Tibial artery (tissue), 4 donors: Measurements from ENCODE around the gene ZNF566.
"Not testable (repeated sequence)": the region's sequence is repeated elsewhere in the genome, so short reads cannot be mapped to it uniquely, and the experiment has no call there.

Experiments
- DNase-seq, 2 donors: peaks; one replicate each; pipeline ENCODE4 v3.0.0-alpha.2; 2019
- H3K27ac ChIP-seq, 2 donors: fragments of 200-600 bp; sonication (generic) in 1 of 2; 1 replicate in 1 of 2; 2 replicates in 1 of 2; pipeline ENCODE4 v1.5.1; 2018 to 2019; ENCODE audit warnings: mild to moderate bottlenecking in 1 of 2
- H3K27me3 ChIP-seq, 2 donors: fragments of 200-600 bp; sonication (generic) in 1 of 2; one replicate each; pipeline versions ENCODE4 v1.5.1 to v1.6.0; 2016 to 2019
- H3K36me3 ChIP-seq, 3 donors: fragments of 200-600 bp; sonication (generic) in 2 of 3; one replicate each; pipeline ENCODE4 v1.5.1; 2016 to 2019; ENCODE audit warnings: mild to moderate bottlenecking in 2 of 3
- H3K4me1 ChIP-seq, 4 donors: fragments of 200-600 bp; sonication (generic) in 2 of 4; 1 replicate in 3 of 4; 2 replicates in 1 of 4; pipeline ENCODE4 v1.5.1; 2016 to 2019
- H3K4me3 ChIP-seq, 2 donors: fragments of 200-600 bp; sonication (generic) in 1 of 2; 1 replicate in 1 of 2; 2 replicates in 1 of 2; pipeline ENCODE4 v1.5.1; 2018 to 2019; ENCODE audit warnings: mild to moderate bottlenecking in 2 of 2
- H3K9me3 ChIP-seq, 3 donors: fragments of 200-600 bp; sonication (generic) in 1 of 3; one replicate each; pipeline ENCODE4 v1.5.1; 2016 to 2019
- CTCF ChIP-seq, 2 experiments: fragments of 200-600 bp in 1 of 2; fragments of 450-650 bp in 1 of 2; IDR thresholded peaks; one replicate each; pipeline ENCODE4 v1.5.1; 2017 to 2019; ENCODE audit warnings: antibody characterized with exemption in 2 of 2, mild to moderate bottlenecking in 1 of 2, moderate library complexity in 1 of 2
- intact Hi-C: fragments of 100-400 bp; cut with DNase I; formaldehyde crosslinking; loops from one replicate; pipeline ENCODE4 v1.15.0; 2023; ENCODE audit warnings: low total_unique reads

The ZNF566 gene

GRCh38 chr19:36497001-36497400, 7.6 kb upstream of the ZNF566 start:
- no peak overlapping the region for H3K4me3 ChIP-seq
- H3K4me1 ChIP-seq: no peaks in the 10 kb centered on the region
- no peak overlapping the region for H3K27ac ChIP-seq
- no peak for DNase-seq
- H3K36me3 ChIP-seq: no peaks in the 10 kb centered on the region
- intact Hi-C loops: no loop called here
- H3K9me3 ChIP-seq: peaks cover 3 to 48% (median 15%) of the 10 kb centered on the region in 3 donors
- H3K27me3 ChIP-seq: no peaks in the 10 kb centered on the region
- TF ChIP-seq CTCF (IDR thresholded peaks at IDR 0.05): no peak

GRCh38 chr19:36492689-36493453, 3.5 kb upstream of the ZNF566 start:
- H3K4me1 ChIP-seq: peaks cover 0 to 12% (median 5%) of the 10 kb centered on the region in 4 donors
- intact Hi-C loops, H3K4me3 ChIP-seq, H3K27ac ChIP-seq, H3K36me3 ChIP-seq, H3K27me3 ChIP-seq, H3K9me3 ChIP-seq: not testable (repeated sequence)
- TF ChIP-seq CTCF (IDR thresholded peaks at IDR 0.05): peak; percentile 42 to 55
- DNase-seq: peak in 1 of 2 donors; percentile 23

- intact Hi-C loops, H3K4me3 ChIP-seq, DNase-seq, H3K9me3 ChIP-seq, H3K27me3 ChIP-seq, H3K27ac ChIP-seq, H3K36me3 ChIP-seq: not testable (repeated sequence)
- H3K4me1 ChIP-seq: peaks cover 0 to 17% (median 8%) of the 10 kb centered on the region in 4 donors
These were observed 1.5 kb upstream of the ZNF566 start for GRCh38 chr19:36490846-36491245.

GRCh38 chr19:36489920-36490415, 607 bp upstream of the ZNF566 start:
- TF ChIP-seq CTCF (IDR thresholded peaks at IDR 0.05): no peak
- peak; percentile 66 to 83 for DNase-seq
- Histone ChIP-seq H3K36me3 (peaks cover 0 to 6% (median 0%) of the 10 kb centered on the region in 3 donors), H3K9me3 (no peaks in the 10 kb centered on the region), H3K27me3 (no peaks in the 10 kb centered on the region), H3K27ac (peak overlapping the region; percentile 90 to 92), H3K4me1 (peaks cover 0 to 17% (median 8%) of the 10 kb centered on the region in 4 donors), H3K4me3 (peak overlapping the region; percentile 62 to 65)
- intact Hi-C loops: loop anchor here (10.0 kb wide), 1 partner anchor 65 kb away; no protein-coding TSS in a partner anchor

GRCh38 chr19:36488846-36489117, 579 bp downstream of the ZNF566 start:
- Histone ChIP-seq H3K9me3 (no peaks in the 10 kb centered on the region), H3K4me1 (peaks cover 0 to 17% (median 8%) of the 10 kb centered on the region in 4 donors), H3K27me3 (no peaks in the 10 kb centered on the region), H3K36me3 (peaks cover 0 to 6% (median 0%) of the 10 kb centered on the region in 3 donors), H3K4me3 (peak overlapping the region; percentile 62 to 65), H3K27ac (peak overlapping the region; percentile 90 to 92)
- DNase-seq: peak in 1 of 2 donors; percentile 20
- no peak for TF ChIP-seq CTCF (IDR thresholded peaks at IDR 0.05)
- intact Hi-C loops: loop anchor here (10.0 kb wide), 1 partner anchor 64 kb away; no protein-coding TSS in a partner anchor

GRCh38 chr19:36488118-36488845, 1.1 kb downstream of the ZNF566 start:
- Histone ChIP-seq H3K9me3 (no peaks in the 10 kb centered on the region), H3K4me1 (peaks cover 0 to 17% (median 8%) of the 10 kb centered on the region in 4 donors), H3K36me3 (peaks cover 0 to 6% (median 0%) of the 10 kb centered on the region in 3 donors), H3K27me3 (no peaks in the 10 kb centered on the region), H3K4me3 (peak overlapping the region; percentile 62 to 65), H3K27ac (peak overlapping the region; percentile 90 to 92)
- intact Hi-C loops: loop anchor here (10.0 kb wide), 1 partner anchor 63 kb away; no protein-coding TSS in a partner anchor
- no peak for DNase-seq
- TF ChIP-seq CTCF (IDR thresholded peaks at IDR 0.05): no peak
